NCI-H446 (cell line): ENCODE measurements around the gene CD248.
A peak's percentile ranks its signal among the peaks of the same experiment; 100 is the strongest.

Experiments
- DNase-seq, 2 experiments: peaks; one replicate each; lab custom pipeline; 2025; lab: John Stamatoyannopoulos, UW

CD248 gene

DNA sequence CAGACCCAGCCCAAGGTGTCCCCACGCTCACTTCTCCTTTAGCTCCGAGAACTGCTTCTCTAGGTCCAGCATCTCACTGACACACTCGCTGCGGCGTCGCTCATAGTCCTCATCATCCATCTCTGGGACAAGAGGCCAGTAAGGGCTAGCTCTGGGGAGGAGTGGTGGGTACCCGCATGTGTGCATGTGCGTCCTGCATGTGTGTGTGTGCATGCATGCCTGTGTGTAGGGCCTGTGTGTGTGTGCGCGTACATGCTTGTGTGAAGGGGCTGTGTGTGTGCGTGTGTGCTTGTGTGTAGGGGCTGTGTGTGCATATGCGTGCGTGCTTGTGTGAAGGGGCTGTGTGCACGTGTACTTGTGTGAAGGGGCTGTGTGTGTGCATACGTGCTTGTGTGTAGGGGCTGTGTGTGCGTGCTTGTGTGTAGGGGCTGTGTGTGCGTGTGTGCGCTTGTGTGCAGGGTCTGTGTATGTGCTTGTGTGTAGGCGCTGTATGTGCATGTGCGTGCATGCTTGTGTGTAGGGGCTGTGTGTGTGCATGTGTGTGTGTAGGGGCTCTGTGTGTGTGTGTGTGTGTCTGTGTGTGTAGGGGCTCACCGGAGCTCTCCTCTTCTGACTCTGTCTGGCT lies 24.8 kb upstream of the CD248 start:
- DNase-seq, result no peak

DNA sequence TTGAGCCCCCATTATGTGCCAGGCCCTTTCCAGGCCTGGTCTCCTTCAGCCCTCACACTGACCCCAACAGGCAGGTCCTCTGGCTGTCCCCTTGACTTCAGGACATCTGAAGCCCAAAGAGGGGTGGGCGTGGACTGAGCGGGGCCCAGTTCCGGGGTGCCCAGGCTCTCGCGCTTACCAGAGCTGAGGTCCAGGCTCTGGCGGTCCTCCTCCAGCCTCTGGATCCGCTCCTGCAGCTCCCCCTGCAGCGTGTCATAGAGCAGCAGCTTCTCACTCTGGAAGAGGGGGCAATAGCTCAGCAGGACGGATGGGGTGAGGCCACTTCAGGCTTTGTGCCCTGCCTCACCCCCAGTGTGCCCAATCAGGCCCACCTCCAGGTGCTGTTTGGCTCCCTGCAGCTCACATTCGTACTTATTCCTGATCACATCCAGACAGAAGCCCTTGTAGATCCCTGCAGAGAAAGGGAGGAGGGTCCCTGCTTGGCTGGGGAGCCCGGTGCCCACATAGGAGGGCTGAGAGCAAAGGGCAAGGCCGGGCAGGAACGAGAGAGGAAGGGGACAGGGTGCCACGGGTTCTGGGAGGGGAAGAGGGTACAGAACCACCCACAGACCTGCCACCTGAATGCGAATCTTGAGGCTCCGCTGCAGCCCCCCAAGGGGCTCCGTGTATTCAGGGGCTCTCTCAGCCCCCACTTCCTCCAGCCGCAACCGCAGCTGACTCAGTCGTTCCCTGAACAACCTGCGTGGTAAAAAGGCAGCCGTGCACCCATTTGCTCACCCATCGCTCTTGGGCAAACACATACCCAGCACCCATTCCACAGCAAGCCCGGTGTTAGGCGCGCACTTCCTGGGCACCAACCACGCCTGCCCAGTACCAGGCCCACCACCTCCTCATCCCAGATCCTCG lies 24.0 kb upstream of the CD248 start:
- no peak for DNase-seq

DNA sequence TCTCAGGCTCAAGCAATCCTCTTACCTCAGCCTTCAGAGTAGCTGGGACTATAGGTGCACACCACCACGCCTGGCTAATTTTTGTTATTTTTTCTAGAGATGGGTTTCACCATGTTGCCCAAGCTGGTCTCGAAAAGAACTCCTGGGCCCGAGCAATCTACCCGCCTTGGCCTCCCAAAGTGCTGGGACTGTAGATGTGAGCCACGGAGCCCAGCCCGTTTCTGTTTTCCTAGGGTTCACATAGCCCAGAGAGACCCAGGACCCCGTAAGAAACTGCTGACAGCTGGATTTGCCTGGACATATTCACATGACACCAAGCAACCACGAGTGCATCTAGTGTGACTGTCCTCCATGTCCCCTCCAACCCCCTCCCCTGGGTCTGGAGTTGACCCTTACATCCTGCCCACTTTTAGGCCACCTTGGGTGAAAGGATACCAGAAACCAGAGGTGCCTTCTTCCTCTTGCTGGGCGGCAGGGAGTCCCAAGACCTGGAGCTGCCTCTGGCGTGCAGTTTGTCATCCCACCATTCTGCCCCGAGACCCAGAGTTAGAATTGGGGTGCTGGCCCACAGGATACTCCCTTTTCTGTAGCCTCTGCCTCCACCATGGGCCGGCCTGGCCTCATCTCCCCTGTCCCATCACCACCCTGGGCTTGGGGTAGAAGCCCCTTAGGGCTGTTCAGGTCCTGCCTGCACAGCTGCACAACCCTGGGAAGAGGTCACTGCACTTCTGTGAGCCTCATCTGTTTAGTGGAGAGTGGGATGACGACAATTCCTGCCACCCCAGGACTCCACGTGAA lies 23.0 kb upstream of the CD248 start:
- DNase-seq, result no peak

DNA sequence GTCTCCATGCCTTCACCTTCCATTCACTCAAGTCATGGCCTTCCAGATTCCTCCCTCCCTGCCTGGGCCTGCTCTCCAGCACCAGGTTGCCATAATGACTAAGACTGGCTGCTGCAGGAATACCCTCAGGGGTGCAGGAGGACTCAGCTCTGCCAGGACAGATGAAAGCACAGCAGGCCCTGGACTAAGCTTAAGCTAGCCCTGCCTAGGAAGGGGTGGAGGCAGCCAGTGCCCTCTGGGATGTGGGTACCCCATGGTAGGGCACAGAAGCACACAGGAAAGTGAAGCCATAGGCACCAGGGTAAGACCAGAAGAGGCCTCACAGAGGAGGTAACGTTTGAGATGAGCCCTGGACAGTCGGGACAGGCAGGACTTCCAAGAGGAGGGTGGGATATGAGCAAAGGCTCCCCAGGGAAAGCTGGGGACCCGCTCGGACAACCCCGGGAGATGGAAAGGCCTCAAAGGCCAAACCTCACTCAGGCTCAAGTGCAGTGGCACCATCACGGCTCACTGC lies 22.4 kb upstream of the CD248 start:
- DNase-seq, result no peak

DNA sequence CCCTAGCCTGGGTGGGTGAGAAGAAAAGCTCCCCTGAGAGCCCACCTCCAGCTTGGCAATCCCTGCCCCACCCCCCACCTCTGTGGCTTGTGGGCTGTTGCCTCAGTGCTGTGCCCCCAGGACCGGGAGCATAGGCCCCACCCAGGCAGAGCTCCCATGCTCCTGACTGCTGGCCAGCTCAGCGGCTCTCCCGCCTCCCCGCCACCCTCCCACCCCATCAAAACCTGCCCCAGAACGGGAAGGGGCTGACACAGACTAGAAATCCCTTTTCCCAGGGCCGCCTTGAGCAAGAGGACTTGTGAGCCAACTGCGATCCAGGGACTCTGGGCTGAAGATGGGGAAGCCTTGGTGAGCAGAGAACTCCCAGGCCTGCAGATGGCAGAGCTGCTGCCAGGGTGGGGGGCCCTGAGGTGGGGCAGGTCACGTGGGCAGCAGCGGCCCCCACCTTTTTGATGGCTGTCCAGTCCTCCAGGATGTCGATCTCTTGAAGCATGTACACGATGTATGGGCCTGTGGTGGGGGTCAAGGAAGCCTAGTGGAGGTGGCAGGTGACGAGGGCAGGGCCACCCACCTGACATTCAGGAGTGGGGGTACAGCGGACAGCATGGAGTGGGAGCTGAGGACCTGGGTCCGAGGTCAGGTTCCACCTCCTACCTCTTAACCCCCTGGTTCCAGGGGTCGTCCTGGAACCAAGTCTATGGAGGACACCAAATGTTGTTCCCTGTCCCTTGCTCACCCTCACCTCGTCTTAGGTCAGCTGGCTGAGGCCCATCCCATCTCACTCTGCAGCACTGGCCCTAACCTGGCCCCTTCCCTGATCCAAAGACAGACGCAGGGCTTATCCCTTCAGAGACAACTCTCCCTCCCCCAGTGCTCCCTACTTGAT lies 21.7 kb upstream of the CD248 start:
- no peak for DNase-seq

DNA sequence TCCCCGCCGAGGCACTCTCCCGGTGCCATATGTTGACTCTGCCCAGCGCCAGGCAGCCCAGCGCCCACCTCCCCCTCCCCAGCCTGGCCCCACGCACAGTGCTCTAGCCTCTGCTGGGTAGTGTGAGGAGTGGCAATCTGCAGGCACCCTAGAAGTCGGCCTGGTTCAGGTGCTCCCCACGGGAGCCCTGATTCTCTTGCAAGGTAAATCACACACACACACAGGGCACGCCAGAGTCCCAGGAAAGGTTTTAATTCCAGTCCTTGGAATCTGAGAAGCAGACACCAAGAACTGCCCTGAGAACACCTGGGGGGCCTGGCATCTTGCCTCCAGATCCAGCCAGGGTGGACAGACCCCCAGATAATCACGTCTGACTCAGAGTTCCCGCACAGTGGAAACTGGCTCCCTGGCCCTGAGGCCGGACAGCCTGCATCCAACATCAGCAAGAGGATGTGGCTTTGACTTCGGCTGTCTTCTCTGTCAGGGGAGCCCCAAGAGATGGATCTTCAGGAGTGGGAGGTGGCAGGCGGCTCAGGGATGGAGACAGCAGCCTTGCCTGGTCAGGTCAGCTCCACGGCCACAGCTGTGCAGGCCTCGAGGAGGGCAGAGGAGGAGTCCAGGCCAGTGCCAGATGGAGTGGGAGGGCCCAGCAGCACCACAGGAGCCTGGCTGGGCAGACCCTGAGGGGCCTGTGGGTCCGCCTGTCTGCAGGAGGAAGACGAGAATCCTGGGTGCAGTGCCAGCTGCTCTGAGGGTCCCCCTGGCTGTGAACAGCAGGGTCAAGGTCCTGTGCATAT lies 20.5 kb upstream of the CD248 start:
- peak in 1 of 2 experiments; percentile 46 for DNase-seq

DNA sequence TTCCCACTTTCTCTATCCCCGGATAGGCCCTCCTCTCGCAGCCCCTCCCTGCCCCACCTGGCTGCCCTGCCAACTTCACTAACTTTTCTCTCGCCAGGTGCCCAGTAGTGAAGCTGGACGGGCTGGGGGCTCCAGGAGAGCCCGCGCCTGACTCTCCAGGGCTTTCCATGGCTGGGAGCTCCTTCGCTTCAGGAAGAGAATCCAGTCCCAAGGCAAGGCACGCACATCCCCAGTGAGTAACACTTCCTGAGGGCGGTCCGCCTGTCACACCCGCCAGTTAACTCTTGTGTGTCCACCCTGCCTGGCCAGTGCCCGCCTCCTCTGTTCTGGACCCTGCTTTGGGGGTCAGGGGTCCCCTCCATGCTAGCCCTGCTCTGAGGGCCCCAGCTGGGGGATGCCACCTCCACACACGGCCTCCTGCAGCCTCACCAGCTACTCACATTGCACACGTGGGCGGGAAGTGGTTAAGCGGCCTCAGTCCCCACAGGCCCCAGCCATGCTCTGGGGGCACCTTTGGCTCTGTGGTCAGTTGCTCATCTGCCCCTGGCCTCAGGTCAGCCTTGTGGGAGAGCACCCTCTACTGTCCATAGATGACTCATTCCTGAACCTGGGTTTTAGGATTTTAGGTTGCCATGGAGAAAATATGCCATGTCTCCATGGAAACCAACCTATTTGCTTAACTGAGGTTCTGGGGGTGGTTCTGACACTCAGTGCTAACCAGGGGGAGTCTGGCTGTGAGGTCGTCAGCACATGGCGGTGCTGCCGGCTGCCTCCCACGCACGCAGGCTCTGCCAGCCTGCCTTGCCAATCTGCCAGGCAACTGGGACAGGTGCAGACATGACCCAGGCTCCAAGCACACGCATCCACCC lies 19.6 kb upstream of the CD248 start, which contains the start of gene RIN1:
RIN1 (minus strand) TSS at position 201 of the 869 bp plus-strand sequence; CDS start at position 169, 32 bp downstream.
- peak; percentile 73 to 78 for DNase-seq

DNA sequence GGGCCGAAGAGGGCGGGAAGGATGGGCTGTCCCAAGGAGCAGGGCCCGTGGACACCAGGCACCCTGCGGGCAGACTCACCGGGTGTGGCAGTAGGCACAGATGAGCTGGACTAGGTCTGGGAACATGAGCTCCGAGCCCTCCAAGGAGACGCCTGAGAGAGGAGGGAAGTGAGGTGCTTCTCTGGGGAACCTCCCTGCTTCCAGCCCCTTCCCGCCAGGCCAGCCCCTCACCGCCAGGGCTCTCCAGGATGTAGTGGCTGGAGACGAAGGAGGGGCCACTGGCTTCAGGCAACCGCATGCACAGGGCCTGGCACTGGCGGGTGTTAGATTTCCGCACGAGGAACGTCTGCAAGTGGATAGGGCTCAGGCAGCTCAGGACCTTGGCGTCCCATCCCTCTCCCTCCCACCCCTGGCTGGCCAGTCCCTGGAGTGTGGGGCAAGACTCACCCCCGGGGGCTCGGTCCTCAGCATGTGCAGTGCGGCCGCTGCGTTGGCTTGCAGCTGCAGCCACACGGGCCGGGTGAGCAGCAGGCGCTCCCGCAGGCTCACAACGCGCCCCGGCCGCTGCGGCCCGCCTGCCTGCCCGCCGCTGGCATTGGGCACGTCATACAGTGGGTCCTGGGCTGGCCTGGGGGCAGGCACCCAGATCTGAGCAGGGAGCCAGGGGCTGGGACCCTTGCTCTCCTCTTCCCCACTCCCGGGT lies 18.8 kb upstream of the CD248 start:
- DNase-seq, result no peak

DNA sequence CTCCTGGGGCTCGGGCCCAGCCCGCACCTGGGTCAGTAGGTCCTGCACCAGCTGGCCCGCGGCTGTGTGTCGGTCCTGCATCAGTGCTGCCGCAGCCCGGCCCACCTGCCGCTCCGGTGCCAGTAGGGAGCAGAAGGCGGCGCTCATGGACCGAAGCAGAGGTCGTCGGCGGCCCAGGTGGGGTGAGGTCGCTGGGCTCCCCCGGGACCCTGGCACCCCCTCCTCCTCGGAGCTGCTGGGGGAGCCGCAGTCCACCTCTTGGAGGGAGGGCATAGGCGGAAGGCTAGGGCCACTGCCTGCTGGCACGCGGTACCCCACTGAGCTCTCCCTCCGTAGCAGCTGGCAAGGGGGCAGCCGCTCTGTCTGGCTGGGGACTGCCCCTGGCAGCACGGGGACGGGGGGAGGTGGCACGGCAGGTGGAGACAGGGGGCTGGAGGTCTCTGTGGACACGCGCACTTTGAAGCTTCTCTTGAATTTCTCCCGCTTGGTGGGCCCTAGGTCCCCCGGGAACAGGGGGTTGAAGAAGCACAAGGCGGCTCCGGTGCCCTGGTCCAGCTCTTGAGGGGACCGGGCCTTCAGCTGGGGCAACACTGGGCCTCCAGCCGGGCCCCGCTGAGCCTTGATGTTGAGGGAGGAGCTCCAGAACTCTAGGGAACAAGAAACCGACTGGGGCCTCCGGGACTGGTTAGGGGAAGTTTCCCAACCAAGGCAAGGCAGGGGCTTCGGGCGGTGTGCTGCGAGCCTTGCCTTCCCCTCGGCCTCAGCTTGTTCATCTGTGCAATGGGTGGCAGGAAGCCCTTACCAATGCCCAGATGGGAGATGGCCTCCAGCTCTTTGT lies 18.0 kb upstream of the CD248 start:
- DNase-seq, result no peak

DNA sequence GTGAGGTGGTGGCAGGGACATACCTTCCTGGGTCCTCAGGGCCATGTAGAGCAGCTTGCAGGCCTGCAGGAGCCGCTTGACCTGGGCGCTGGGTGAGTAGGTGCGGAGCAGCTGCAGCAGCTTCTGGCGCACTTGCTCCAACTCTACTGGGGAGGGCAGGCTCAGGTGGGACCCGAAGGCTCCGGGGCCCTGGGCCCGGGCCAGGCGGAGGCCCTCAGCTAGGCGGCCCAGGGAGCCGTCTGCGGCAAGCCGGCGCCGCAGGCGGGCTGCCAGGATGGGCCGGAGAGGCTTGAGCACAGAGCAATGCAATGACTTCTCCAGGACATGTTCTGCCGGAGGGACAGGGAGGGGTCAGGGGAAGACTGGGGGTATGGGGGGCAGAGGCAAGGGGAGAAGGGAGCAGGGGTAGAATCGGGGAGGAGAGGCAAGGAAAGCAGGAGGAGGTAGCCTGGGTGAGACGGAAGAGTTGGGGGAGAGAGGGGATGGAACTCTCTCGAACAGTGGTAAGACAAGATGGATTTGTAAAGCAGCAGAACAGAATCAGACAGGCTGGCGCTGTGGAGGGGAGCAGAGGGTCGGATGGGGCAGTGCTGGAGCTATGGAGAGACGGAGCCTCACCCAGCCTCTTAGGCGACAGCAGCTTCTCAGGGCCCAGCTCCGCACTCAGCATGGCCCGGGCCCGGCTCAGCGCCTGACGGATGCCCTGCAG lies 17.2 kb upstream of the CD248 start:
- no peak for DNase-seq

DNA sequence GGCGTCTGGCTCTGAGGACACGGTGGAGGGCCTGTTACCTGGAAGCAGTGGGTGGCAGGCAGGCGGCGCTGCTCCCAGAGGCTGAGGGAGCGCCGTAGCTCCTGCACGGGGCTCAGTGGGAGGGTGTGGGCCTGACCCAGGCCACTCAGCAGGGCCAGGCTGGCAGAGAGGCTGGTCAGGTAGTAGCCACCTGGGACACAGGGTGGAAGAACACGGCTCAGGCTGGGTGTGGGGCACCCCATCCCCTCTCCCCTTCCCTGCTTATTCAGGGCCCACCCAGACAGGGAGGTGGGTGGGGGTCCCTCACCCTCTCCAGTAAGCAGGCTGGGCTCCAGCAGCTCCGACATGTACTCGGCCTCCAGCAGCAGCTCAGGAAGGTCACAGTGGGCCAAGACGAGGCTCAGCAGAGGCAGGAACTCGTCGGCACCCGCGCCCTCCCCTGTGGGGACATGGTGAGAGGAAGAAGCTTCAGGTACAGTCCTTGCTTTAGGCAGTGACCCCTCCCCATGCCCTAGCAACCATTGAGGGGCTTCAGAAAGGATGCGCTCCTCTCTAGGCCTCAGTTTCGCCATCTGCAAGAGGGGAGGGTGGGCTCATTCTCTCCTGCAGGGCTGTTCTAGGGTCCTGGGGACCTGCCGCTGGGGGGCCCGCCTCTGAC lies 16.5 kb upstream of the CD248 start:
- no peak for DNase-seq

DNA sequence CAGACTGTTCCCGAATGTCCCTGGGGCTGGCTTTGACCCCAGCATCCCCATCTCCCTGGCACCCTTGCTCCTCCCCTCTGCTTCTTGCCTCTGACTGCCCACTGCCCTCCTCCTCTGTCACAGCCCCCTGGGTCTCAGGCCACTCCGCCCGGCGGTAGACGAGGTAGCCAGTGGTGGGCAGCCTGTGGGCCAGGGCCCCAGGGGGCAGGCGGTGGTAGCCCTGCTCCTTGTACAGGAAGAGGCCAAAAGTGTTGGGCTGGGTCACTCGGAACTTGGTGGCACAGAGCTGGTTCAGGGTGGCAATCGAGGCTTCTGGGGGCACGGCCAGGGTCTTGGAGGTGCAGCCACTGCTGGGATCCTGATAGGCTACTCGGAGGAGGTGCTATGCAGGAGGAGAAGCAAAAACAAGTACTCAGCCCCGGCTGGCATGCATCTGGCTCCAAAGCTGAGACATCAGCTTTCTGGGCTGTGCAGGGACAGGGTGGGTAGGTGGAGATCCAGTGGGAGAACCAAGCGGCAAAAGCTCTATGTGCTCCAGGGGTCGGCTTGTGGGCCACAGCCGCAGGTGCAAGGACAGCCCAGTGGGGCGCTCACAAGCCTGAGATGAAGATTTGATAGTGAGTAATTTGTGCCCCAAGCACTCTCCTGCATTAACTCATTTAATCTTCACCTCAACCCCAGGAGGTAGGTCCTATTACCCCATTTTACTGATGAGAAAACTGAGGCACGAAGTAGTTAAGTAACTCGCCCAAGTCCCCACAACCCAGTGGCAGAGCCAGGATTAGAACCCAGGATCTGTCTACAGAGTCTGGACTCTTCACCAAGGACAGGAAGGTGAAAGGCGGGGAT lies 15.8 kb upstream of the CD248 start:
- DNase-seq, result no peak

DNA sequence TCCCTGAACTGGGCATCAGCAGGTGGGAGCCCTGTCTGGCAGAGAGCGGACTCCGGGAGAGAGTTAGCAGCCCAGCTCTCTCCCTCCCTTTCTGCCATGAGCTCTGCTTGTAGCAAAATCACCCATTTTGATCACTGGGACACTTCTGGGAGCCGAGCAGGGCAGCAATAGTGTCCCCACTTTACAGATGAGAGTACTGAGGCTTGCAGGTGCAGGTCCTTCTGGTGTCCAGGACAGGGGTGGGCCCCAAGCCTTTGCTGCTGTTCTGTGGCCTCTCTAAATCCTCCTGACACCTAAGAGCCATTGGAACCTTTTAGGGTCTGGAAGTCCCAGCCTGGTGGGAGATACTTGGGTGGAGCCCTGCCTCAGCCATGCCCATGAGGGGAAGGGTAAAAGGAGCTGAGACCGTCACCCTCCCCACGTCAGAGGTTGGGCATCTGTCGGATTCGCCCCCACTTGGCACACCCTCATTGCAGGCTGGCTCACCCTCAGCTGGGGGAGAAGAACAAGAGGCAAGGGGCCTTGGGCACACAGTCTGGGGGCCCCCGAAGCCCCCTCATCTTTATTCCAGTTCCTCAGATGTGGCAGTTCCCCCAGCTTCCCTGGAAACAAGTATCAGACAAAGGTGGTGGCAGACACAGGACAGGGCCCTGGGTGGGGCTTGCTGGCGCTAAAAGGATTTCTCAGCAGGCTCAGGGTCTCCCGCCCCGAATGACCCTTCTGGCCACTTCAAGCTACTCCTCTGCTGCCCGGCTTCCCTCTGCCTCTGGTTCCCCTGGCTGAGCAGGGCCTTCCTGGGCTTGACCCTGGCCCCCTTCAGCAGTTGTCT lies 14.9 kb upstream of the CD248 start:
- no peak for DNase-seq

DNA sequence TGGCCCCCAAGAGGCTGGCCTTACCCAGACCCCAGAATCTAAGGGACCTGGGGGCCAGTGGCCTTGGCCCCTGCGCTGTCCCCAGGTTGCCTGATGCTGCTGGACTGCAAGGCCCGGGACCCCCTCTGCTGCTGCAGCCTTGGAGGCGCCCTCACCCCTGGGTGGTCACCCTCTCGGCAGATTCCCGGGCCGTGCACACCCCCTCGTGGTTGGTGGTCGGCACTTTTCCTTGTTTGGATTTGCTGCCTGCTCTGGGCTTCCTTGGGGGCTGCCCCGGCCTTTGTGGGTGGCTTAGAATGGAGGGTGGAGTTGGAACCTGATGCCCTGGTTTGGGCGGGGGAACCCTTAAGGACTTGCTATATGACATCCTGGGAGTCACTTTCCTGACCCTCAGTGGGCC lies 14.1 kb upstream of the CD248 start:
- DNase-seq, result no peak

DNA sequence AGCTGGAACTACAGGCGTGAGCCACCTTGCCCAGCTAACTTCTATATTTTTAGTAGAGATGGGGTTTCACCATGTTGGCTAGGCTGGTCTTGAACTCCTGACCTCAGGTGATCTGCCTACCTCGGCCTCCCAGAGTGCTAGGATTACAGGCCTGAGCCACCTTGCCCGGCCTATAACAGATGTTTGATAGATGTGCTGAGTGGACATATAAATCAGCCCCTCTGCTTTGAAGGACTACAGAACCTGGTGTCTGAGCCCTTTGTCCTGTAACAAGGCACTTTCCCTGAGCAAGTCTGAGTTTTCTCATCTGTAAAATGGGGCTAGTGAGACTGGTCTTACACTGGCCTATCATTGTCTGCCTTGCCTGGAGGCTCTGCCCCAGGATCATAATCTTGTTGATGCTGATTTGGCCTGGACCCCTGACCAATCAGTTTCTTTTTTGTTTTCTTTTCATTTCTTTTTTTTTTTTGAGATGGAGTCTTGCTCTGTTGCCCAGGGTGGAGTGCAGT lies 12.4 kb upstream of the CD248 start:
- DNase-seq, result no peak
